Lower leg skin (tissue), 3 donors: ENCODE results near the gene SUPT20HL1.

Experiments
- CTCF ChIP-seq, 3 donors: fragments of 450-650 bp; IDR thresholded peaks; one replicate each; pipeline ENCODE4 v1.5.1; 2016; ENCODE audit warnings: antibody characterized with exemption in 3 of 3, mild to moderate bottlenecking in 3 of 3, moderate library complexity in 2 of 3
- POLR2A ChIP-seq, 2 donors: fragments of 450-650 bp; IDR thresholded peaks; one replicate each; pipeline ENCODE4 v1.6.1; 2016 to 2017; ENCODE audit warnings: antibody characterized with exemption in 2 of 2, mild to moderate bottlenecking in 1 of 2, moderate library complexity in 1 of 2

DNA sequence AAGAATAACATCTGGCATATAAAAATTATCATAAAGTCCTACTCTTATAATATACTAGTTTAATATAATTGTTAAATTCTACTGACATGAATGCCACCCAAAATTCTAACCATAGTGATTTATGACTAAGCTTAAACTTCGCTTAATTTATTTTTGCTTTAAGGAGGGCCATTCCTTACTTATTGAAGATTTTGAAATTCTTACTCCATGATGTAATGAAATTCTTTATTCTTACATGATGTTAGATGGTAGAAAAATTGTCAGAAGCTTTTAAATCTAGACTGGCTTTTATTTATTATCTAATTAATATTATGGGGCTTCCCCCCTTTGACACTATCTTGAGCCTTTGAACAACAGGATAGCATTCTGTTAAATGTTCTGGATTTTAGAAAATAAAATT lies 27.1 kb upstream of the SUPT20HL1 start:
- TF ChIP-seq POLR2A (IDR thresholded peaks at IDR 0.05) (no peak), CTCF (IDR thresholded peaks at IDR 0.05) (no peak)
